Tibial nerve (tissue), 4 donors: ENCODE results near the gene CTNND2. TPM values are rescaled to one million over a fixed set of nuclear protein-coding genes. Genes with fewer than 3 reads are reported as not detected.

Experiments
- DNase-seq, 2 donors: peaks; one replicate each; pipeline ENCODE4 v3.0.0-alpha.2; 2019; ENCODE audit warnings: low spot score in 2 of 2
- H3K27ac ChIP-seq, 4 donors: fragments of 200-600 bp; sonication (generic) in 3 of 4; one replicate each; pipeline ENCODE4 v1.5.1; 2017 to 2019; ENCODE audit warnings: mild to moderate bottlenecking in 1 of 4
- H3K27me3 ChIP-seq, 2 donors: fragments of 200-600 bp; sonication (generic) in 1 of 2; one replicate each; pipeline versions ENCODE4 v1.5.1 to v1.6.0; 2017 to 2019
- H3K36me3 ChIP-seq, 3 donors: fragments of 200-600 bp; sonication (generic); one replicate each; pipeline ENCODE4 v1.5.1; 2018 to 2019
- H3K4me1 ChIP-seq, 4 donors: fragments of 200-600 bp; sonication (generic) in 3 of 4; one replicate each; pipeline ENCODE4 v1.5.1; 2017 to 2019
- H3K4me3 ChIP-seq, 4 donors: fragments of 200-600 bp; sonication (generic) in 3 of 4; one replicate each; pipeline ENCODE4 v1.5.1; 2017 to 2019; ENCODE audit warnings: mild to moderate bottlenecking in 1 of 4, moderate library complexity in 1 of 4
- H3K9me3 ChIP-seq, 4 donors: fragments of 200-600 bp; sonication (generic) in 3 of 4; one replicate each; pipeline ENCODE4 v1.5.1; 2017 to 2019
- EP300 ChIP-seq, 2 donors: sonication (generic); formaldehyde crosslinking; IDR thresholded peaks; one replicate each; pipeline ENCODE4 v1.6.1; 2017; ENCODE audit warnings: antibody characterized with exemption in 2 of 2, mild to moderate bottlenecking in 1 of 2
- POLR2A ChIP-seq, 2 donors: fragments of 450-650 bp; IDR thresholded peaks; one replicate each; pipeline ENCODE4 v1.6.1; 2017; ENCODE audit warnings: antibody characterized with exemption in 2 of 2, mild to moderate bottlenecking in 2 of 2, moderate library complexity in 2 of 2
- WGBS, 2 donors: methylation state at CpG; one replicate each; pipeline ENCODE4 v1.1.5; 2018; 5-methylcytosine and 5-hydroxymethylcytosine counted together
- total RNA-seq, 4 donors: library from RNA; depleted of rRNA; stranded (reverse); fragments of >200 nt; gene quantifications; one replicate each; pipeline ENCODE4 v1.1.0, GENCODE V29; 2016
- TF ChIP-seq, protein P1 (sequence below), 5 experiments: fragments of 200-600 bp in 3 of 5; fragments of 450-650 bp in 2 of 5; sonication (generic) in 3 of 5; IDR thresholded peaks; one replicate each; pipeline ENCODE4 v1.5.1; 2016 to 2019; ENCODE audit warnings: antibody characterized with exemption in 5 of 5, mild to moderate bottlenecking in 3 of 5, moderate library complexity in 2 of 5

CTNND2 gene
- total RNA-seq, 4 donors from 2014 or later, result 1.5 to 5.7 (median 2.5) TPM; not detected in 1

DNA sequence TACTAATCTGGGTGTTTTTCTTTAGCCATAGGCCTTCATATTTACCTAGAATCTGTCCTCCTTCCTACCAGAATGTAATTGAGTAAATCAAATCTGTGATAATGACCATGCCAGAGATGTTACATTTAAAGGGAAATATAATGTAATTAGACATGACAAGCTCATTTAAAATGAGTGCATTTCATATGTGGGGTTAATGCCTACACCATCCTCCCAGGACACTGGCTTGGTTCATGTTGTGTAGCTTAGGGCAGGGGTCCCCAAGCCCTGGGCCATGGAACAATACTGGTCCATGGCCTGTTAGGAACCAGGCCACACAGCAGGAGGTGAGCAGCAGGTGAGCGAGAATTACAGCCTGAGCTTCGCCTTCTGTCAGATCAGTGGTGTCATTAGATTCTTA is 866.3 kb downstream of the CTNND2 start:
- Histone ChIP-seq H3K4me1 (no peaks in the 10 kb centered on the region), H3K27me3 (no peaks in the 10 kb centered on the region), H3K36me3 (no peaks in the 10 kb centered on the region), H3K27ac (no peak overlapping the region), H3K9me3 (no peaks in the 10 kb centered on the region), H3K4me3 (no peak overlapping the region)
- DNase-seq, result no peak
- TF ChIP-seq POLR2A (IDR thresholded peaks at IDR 0.05) (no peak), EP300 (IDR thresholded peaks at IDR 0.05) (no peak)
- TF ChIP-seq, protein P1, sequence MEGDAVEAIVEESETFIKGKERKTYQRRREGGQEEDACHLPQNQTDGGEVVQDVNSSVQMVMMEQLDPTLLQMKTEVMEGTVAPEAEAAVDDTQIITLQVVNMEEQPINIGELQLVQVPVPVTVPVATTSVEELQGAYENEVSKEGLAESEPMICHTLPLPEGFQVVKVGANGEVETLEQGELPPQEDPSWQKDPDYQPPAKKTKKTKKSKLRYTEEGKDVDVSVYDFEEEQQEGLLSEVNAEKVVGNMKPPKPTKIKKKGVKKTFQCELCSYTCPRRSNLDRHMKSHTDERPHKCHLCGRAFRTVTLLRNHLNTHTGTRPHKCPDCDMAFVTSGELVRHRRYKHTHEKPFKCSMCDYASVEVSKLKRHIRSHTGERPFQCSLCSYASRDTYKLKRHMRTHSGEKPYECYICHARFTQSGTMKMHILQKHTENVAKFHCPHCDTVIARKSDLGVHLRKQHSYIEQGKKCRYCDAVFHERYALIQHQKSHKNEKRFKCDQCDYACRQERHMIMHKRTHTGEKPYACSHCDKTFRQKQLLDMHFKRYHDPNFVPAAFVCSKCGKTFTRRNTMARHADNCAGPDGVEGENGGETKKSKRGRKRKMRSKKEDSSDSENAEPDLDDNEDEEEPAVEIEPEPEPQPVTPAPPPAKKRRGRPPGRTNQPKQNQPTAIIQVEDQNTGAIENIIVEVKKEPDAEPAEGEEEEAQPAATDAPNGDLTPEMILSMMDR (IDR thresholded peaks at IDR 0.05), result no peak
- WGBS, 2 donors, result 88 to 96% methylated on average over 2 of the region's 2 CpGs

DNA sequence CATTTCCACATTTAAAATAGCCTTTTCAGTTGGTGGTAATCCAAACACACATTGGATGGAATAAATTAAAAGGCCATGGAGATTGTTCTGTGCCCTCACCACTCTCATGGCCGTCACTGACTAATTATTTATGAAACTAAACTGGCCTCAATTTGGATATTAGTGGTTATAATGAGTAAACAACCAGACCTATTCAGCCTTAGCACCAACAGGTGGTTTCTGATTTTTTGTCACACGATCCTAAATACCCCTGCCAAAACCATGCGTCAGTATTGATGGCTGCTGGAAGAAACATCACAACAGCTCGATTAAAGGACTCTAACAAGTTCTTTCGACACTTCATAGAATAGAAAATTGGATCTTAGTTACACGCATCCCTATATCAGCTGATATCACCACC is 867.2 kb downstream of the CTNND2 start:
- Histone ChIP-seq H3K27me3 (no peaks in the 10 kb centered on the region), H3K9me3 (no peaks in the 10 kb centered on the region), H3K36me3 (no peaks in the 10 kb centered on the region), H3K4me3 (no peak overlapping the region), H3K27ac (no peak overlapping the region), H3K4me1 (no peaks in the 10 kb centered on the region)
- 85 to 92% methylated on average over 6 of the region's 6 CpGs for WGBS, 2 donors
- no peak for DNase-seq
- no peak for TF ChIP-seq POLR2A (IDR thresholded peaks at IDR 0.05)

DNA sequence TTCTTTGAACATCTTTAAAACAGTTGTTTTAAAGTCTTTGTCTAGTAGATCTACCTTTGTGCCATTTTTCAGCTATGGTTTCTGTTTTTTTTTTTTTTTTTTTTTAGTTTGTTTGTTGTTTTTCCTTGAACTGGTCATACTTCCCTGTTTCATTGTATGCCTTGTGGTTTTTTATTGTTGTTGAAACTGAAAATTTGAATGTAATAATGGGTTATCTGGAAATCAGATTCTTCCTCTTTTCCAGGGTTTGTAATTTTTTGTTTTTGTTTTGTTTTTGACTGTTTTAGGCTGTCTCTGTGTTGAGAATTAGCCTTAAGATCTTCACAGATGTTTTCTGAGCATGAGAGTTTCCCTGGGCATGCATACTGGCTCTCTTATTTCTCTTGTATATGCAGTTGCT is 873.6 kb downstream of the CTNND2 start:
- peaks cover 0 to 13% (median 5%) of the 10 kb centered on the region in 4 donors for H3K9me3 ChIP-seq
- TF ChIP-seq EP300 (IDR thresholded peaks at IDR 0.05) (no peak), POLR2A (IDR thresholded peaks at IDR 0.05) (no peak)
- TF ChIP-seq, protein P1 (IDR thresholded peaks at IDR 0.05), result no peak
- no peaks in the 10 kb centered on the region for H3K36me3 ChIP-seq
- no peaks in the 10 kb centered on the region for H3K27me3 ChIP-seq
- H3K4me3 ChIP-seq, result no peak overlapping the region
- no peak for DNase-seq
- no peak overlapping the region for H3K27ac ChIP-seq
- H3K4me1 ChIP-seq, result no peaks in the 10 kb centered on the region

DNA sequence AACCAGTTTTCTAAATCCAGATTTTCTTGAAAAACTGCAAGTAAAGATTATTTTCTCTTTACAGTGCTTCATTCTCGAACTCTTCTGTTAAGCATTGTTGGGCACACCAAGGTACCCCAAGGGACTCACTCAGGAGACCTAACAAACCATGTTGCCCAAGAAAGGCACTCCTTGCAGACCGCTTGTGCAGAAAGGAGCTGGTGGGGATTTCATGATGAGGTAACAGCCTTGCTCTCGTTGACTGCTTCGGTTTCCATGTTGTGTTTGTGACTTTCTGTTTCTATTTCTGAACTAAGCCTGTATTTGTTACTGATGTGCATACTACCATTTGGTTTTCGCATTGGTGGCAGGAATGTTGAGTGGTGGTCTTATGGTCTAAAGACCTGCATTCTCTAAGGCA is 876.6 kb downstream of the CTNND2 start:
- Histone ChIP-seq H3K36me3 (no peaks in the 10 kb centered on the region), H3K4me1 (no peaks in the 10 kb centered on the region), H3K27me3 (no peaks in the 10 kb centered on the region), H3K9me3 (peaks cover 0 to 13% (median 5%) of the 10 kb centered on the region in 4 donors), H3K27ac (no peak overlapping the region), H3K4me3 (no peak overlapping the region)
- DNase-seq, result no peak
- TF ChIP-seq, protein P1 (IDR thresholded peaks at IDR 0.05), result no peak
- TF ChIP-seq POLR2A (IDR thresholded peaks at IDR 0.05) (no peak), EP300 (IDR thresholded peaks at IDR 0.05) (no peak)
- WGBS, 2 donors, result 91 to 95% methylated on average over 5 of the region's 5 CpGs

DNA sequence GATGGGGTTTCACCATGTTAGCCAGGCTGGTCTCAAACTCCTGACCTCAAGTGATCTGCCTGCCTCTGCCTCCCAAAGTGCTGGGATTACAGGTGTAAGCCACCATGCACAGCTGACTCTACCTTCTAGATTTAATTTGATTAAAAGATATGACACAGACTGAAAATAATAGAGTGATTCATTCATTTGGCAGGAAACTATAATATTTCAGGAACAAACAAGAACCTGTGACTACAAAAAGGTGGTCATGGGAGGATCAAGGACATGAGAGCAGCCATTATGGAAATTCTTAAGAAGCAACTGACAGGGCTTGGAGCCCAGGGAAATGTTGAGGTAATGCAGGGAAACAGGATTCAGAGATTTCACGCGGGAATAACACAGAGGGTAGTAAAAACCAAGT is 877.7 kb downstream of the CTNND2 start:
- TF ChIP-seq, protein P1 (IDR thresholded peaks at IDR 0.05), result no peak
- no peak for TF ChIP-seq EP300 (IDR thresholded peaks at IDR 0.05)
- TF ChIP-seq POLR2A (IDR thresholded peaks at IDR 0.05), result no peak

DNA sequence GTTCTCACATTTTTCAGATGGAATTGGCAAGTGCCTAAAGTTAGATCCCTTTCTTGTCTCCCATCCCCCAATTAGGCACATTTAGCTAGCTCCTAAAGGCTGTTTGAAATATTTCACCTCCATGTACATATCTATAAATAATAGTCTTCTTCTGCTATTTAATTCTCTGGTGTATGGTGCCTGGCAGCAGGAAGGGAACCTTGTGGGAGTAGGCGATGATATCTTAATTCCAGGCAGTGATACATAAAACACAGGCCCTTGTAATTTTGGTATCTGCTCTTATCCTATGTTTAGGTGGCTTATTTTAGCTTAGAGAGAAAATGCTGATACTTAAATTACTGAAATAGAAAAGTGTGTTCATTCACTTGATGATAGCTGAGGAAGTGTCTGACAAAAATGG is 880.3 kb downstream of the CTNND2 start:
- H3K27ac ChIP-seq, result no peak overlapping the region
- no peak for DNase-seq
- H3K9me3 ChIP-seq, result no peaks in the 10 kb centered on the region
- TF ChIP-seq EP300 (IDR thresholded peaks at IDR 0.05), result no peak
- TF ChIP-seq POLR2A (IDR thresholded peaks at IDR 0.05), result no peak
- TF ChIP-seq, protein P1 (IDR thresholded peaks at IDR 0.05), result no peak
- H3K4me1 ChIP-seq, result no peaks in the 10 kb centered on the region
- no peak overlapping the region for H3K4me3 ChIP-seq
- no peaks in the 10 kb centered on the region for H3K36me3 ChIP-seq
- WGBS, 2 donors, result 37 to 45% methylated on average over 1 of the region's 1 CpG
- no peaks in the 10 kb centered on the region for H3K27me3 ChIP-seq

More for the DNA sequence above, 877.7 kb downstream of the CTNND2 start:
- Histone ChIP-seq H3K9me3 (peaks cover 0 to 13% (median 5%) of the 10 kb centered on the region in 4 donors), H3K4me1 (no peaks in the 10 kb centered on the region), H3K4me3 (no peak overlapping the region), H3K27ac (no peak overlapping the region), H3K36me3 (no peaks in the 10 kb centered on the region), H3K27me3 (no peaks in the 10 kb centered on the region)
- no peak for DNase-seq
- 93 to 96% methylated on average over 2 of the region's 2 CpGs for WGBS, 2 donors
